NB4 (cell line): ENCODE data around the gene CPXM2.
"Not testable (repeated sequence)": the region's sequence is repeated elsewhere in the genome, so short reads cannot be mapped to it uniquely, and the experiment has no call there.

ENCODE experiments used
- DNase-seq: peaks from one replicate; pipeline ENCODE4 v3.0.0; 2010; ENCODE audit warnings: low read depth
- H3K4me3 ChIP-seq: one replicate; pipeline ENCODE4 v1.5.1; 2011; ENCODE audit warnings: mild to moderate bottlenecking, low read depth, low read length, moderate library complexity
- MAX ChIP-seq: IDR thresholded peaks from 2 replicates; pipeline ENCODE4 v1.6.1; 2011; ENCODE audit warnings: low read depth, low read length
- MYC ChIP-seq: IDR thresholded peaks from 2 replicates; pipeline ENCODE4 v1.6.1; 2011; ENCODE audit warnings: low read depth, low read length
- POLR2A ChIP-seq: IDR thresholded peaks from 2 replicates; pipeline ENCODE4 v1.6.1; 2011; ENCODE audit warnings: mild to moderate bottlenecking; ENCODE audit not compliant: insufficient read length; ENCODE audit errors: extremely low read depth
- TF ChIP-seq, protein P1 (sequence below): IDR thresholded peaks from one replicate; pipeline ENCODE4 v1.5.1; 2012; ENCODE audit warnings: low read depth, low read length

Gene CPXM2

DNA sequence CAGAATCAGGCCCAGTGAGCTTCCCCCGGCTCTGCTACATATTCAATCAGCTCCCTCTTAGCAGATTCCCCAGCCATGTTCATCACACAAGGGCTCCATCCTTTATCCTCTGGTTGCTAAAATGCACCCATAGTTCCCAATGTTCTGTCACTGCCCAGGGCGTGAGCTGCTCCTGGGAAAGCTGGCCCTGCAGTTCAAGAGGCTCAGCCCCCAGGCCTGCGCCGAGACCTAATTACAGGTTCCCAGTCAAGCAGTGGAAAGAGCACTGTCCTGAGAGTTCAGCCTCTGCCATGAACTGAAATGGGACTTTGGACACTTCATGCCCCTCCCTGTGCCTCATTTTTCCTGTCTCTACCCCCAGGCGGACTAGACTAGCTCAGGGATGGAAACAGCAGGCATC is 149.9 kb downstream of the CPXM2 start:
- DNase-seq: no peak
- TF ChIP-seq, protein P1, sequence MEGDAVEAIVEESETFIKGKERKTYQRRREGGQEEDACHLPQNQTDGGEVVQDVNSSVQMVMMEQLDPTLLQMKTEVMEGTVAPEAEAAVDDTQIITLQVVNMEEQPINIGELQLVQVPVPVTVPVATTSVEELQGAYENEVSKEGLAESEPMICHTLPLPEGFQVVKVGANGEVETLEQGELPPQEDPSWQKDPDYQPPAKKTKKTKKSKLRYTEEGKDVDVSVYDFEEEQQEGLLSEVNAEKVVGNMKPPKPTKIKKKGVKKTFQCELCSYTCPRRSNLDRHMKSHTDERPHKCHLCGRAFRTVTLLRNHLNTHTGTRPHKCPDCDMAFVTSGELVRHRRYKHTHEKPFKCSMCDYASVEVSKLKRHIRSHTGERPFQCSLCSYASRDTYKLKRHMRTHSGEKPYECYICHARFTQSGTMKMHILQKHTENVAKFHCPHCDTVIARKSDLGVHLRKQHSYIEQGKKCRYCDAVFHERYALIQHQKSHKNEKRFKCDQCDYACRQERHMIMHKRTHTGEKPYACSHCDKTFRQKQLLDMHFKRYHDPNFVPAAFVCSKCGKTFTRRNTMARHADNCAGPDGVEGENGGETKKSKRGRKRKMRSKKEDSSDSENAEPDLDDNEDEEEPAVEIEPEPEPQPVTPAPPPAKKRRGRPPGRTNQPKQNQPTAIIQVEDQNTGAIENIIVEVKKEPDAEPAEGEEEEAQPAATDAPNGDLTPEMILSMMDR: no peak
- TF ChIP-seq MAX: no peak
- no peak overlapping the region for H3K4me3 ChIP-seq

GRCh38 chr10:123741146-123741545 is 150.5 kb downstream of the CPXM2 start:
- TF ChIP-seq, protein P1: no peak
- DNase-seq: no peak
- H3K4me3 ChIP-seq: no peak overlapping the region

GRCh38 chr10:123736917-123737316 is 154.7 kb downstream of the CPXM2 start:
- not testable (repeated sequence) for H3K4me3 ChIP-seq, DNase-seq

DNA sequence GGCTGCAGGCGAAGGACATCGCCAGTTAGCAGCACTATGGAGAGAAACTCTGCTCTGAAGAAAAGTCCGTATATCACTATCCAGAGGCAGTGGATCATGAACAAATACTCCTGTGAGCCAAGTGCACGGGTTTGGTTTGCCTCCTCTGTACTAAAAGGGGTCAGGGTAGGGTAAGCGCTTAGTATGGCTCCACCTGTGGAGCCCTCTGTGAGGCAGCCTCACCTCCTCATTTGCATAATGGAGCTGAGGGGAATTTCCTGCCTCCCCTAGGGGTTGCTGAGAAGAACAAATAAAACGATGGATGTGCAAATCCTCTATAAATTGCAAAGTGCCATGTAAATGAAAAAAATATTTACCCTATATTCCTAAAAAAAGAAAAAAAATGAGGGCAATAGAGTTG is 162.1 kb downstream of the CPXM2 start:
- DNase-seq: no peak

DNA sequence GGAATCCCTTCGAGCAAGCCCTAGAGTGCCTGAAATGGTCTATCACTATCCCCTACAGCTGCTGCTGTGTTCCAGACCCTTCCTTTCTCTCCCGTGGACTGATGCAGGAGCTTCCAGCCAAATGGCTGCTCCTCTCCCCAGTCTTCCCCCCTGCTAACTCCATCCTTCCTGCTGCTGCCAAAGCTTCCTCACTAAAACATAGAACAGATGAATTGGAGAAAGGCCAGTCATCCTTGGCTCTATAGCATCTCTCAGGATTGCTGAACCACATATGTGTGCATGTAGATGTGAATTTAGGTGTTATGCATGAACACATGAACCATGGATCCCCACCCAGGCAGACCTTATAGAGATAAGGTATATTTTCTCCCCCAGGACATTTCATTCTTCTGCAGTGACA is 164.8 kb downstream of the CPXM2 start:
- TF ChIP-seq MAX (no peak), MYC (no peak), POLR2A (no peak)
- TF ChIP-seq, protein P1: no peak
- H3K4me3 ChIP-seq: no peak overlapping the region
- DNase-seq: no peak

More for the DNA sequence above, 162.1 kb downstream of the CPXM2 start:
- TF ChIP-seq MAX: no peak
- TF ChIP-seq POLR2A: no peak
- TF ChIP-seq MYC: no peak
- TF ChIP-seq, protein P1: no peak
- no peak overlapping the region for H3K4me3 ChIP-seq

- TF ChIP-seq MAX: no peak
- no peak for TF ChIP-seq POLR2A
- TF ChIP-seq MYC: no peak
- TF ChIP-seq, protein P1: no peak
- DNase-seq: no peak
- H3K4me3 ChIP-seq: no peak overlapping the region
Observed at GRCh38 chr10:123726381-123726780, 165.2 kb downstream of the CPXM2 start.

DNA sequence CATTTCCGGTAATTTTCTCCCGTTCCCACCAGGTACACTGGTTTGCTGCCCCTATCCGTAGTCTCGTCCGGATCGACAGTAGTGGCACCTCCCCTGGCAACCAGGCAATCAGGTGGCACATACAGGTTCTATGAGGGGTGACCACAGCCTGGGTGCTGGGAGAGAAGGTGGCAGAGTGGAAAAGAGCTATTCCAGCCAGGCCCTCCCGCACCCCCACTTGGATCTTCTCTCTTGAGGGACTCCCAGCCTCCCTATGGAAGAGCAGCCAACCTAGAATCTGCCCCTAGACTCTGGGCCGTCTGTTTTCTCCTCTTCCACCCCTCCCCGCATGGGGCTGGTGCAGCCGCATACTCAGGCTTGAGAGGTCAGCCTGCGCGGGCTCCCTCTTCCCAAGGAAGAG is 166.9 kb downstream of the CPXM2 start:
- TF ChIP-seq, protein P1: no peak
- TF ChIP-seq MYC (no peak), POLR2A (no peak), MAX (no peak)
- no peak for DNase-seq
- no peak overlapping the region for H3K4me3 ChIP-seq
